ENCODE data around the gene MAPK12. TPM values are rescaled to one million over a fixed set of nuclear protein-coding genes. Genes with fewer than 3 reads are reported as not detected.

MAPK12 gene
- total RNA-seq, 1 donor from 2014 or later, result 27.3 TPM

- H3K4me1 Mint-ChIP-seq (ENCODE audit: unreplicated experiment), result peaks cover 73% of the 10 kb centered on the region
- no peak for DNase-seq (ENCODE audit: extremely low spot score, unreplicated experiment)
- H3K4me3 Mint-ChIP-seq (ENCODE audit: unreplicated experiment), result no peak overlapping the region
- TF ChIP-seq CTCF (IDR thresholded peaks at IDR 0.05), result no peak
- H3K27ac Mint-ChIP-seq (ENCODE audit: unreplicated experiment), result peak overlapping the region; percentile 70
- peaks cover 7% of the 10 kb centered on the region for H3K36me3 Mint-ChIP-seq (ENCODE audit: unreplicated experiment)
- no peaks in the 10 kb centered on the region for H3K9me3 Mint-ChIP-seq (ENCODE audit: unreplicated experiment)
- H3K27me3 Mint-ChIP-seq (ENCODE audit: unreplicated experiment), result no peaks in the 10 kb centered on the region
These were observed 35.4 kb upstream of the MAPK12 start for GRCh38 chr22:50296658-50297490.

DNA sequence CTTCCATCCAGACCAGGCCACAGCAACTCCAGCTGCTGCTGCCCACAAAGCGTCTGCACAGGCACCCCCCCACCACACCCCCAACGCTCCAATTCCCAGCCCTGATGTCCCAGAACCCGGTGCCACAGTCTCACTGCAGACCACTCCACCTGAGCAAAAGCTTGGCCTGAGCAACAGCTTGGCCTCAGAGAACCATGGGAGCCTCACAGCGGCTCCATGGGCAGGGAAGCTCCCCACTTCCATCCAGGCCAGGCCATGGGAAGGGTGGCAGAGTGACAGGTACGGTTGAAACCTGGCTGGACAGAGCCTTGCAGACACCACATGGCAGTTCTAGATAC lies 32.8 kb upstream of the MAPK12 start:
- no peaks in the 10 kb centered on the region for H3K9me3 Mint-ChIP-seq (ENCODE audit: unreplicated experiment)
- peaks cover 3% of the 10 kb centered on the region for H3K36me3 Mint-ChIP-seq (ENCODE audit: unreplicated experiment)
- no peaks in the 10 kb centered on the region for H3K27me3 Mint-ChIP-seq (ENCODE audit: unreplicated experiment)
- H3K4me1 Mint-ChIP-seq (ENCODE audit: unreplicated experiment), result peaks cover 64% of the 10 kb centered on the region
- H3K27ac Mint-ChIP-seq (ENCODE audit: unreplicated experiment), result peak overlapping the region; percentile 74
- H3K4me3 Mint-ChIP-seq (ENCODE audit: unreplicated experiment), result no peak overlapping the region
- no peak for DNase-seq (ENCODE audit: extremely low spot score, unreplicated experiment)
- no peak for TF ChIP-seq CTCF (IDR thresholded peaks at IDR 0.05)

DNA sequence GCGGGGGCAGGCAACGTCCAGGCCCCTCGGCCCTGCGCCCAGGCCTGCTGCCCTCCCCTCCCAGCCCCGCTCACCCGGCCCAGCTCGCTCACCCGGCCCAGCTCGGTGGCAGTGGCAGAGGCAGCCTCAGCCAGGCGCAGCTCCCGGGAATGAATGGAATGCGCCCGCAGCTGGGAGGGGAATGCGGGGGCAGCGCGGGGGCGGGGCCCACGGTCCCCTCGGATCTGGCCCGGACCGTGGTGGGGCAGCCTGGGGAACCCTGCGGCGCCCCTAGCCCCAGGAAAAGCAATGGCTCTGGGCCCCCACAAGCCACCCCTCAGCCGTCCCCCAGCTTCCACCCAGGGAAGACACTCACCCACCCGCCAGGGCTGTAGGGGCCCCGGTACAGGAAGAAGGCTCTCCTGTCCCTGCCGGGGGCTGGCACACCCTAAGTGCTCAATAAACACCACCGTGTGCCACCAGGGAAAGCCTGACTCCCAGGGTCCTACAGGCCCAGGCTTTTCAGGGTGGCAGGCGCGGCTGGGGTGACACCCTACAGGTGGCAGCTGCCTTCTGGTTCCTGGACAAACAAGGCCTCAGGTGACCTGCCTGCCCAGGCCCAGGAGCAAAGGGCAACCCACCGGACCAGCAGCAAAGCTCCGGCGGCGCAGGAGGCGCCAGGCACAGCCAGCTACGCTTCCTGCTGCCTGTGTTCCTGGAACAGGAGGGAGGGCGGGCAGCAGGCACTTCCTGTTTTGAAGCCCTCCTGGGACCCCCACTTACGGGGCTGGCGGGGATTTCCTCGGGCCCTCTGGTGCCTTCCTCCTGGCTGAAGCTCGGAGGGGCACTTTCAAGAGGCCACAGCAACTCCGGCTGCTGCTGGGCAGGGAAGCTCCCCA lies 32.2 kb upstream of the MAPK12 start:
- no peak overlapping the region for H3K4me3 Mint-ChIP-seq (ENCODE audit: unreplicated experiment)
- H3K27ac Mint-ChIP-seq (ENCODE audit: unreplicated experiment), result peak overlapping the region; percentile 74
- H3K4me1 Mint-ChIP-seq (ENCODE audit: unreplicated experiment), result peaks cover 60% of the 10 kb centered on the region
- peak; percentile 10 for TF ChIP-seq CTCF (IDR thresholded peaks at IDR 0.05)
- peaks cover 7% of the 10 kb centered on the region for H3K36me3 Mint-ChIP-seq (ENCODE audit: unreplicated experiment)
- peak; percentile 91 for DNase-seq (ENCODE audit: extremely low spot score, unreplicated experiment)
- H3K27me3 Mint-ChIP-seq (ENCODE audit: unreplicated experiment), result no peaks in the 10 kb centered on the region
- H3K9me3 Mint-ChIP-seq (ENCODE audit: unreplicated experiment), result no peaks in the 10 kb centered on the region

GRCh38 chr22:50292643-50293440 lies 31.4 kb upstream of the MAPK12 start:
- peaks cover 52% of the 10 kb centered on the region for H3K4me1 Mint-ChIP-seq (ENCODE audit: unreplicated experiment)
- no peak for DNase-seq (ENCODE audit: extremely low spot score, unreplicated experiment)
- no peaks in the 10 kb centered on the region for H3K9me3 Mint-ChIP-seq (ENCODE audit: unreplicated experiment)
- H3K4me3 Mint-ChIP-seq (ENCODE audit: unreplicated experiment), result peak overlapping the region; percentile 59
- peaks cover 9% of the 10 kb centered on the region for H3K36me3 Mint-ChIP-seq (ENCODE audit: unreplicated experiment)
- no peaks in the 10 kb centered on the region for H3K27me3 Mint-ChIP-seq (ENCODE audit: unreplicated experiment)
- H3K27ac Mint-ChIP-seq (ENCODE audit: unreplicated experiment), result peak overlapping the region; percentile 79
- no peak for TF ChIP-seq CTCF (IDR thresholded peaks at IDR 0.05)
